ENCODE results near the gene KLHL24. TPM values are rescaled to one million over a fixed set of nuclear protein-coding genes. Genes with fewer than 3 reads are reported as not detected.

The KLHL24 gene
- total and polyA plus RNA-seq, 2 of the 13 experiments (the other 11 are each of a cell fraction or from before 2014, with no cell fraction given) = 6.9 to 15.7 TPM

- TF ChIP-seq SKIL (CRISPR knock-in tag; IDR thresholded peaks at IDR 0.05; ENCODE audit: borderline replicate concordance) = no peak
- TF ChIP-seq ZBTB43 (CRISPR knock-in tag; conservative IDR thresholded peaks at IDR 0.05) = 0 out of 2 replicates have a peak, but pooled peaks have one; percentile 39
- no peak for TF ChIP-seq MAFF (IDR thresholded peaks at IDR 0.05; ENCODE audit: low read depth, low read length)
- TF ChIP-seq ZNF841 (CRISPR knock-in tag; IDR thresholded peaks at IDR 0.05; ENCODE audit: borderline replicate concordance) = no peak
- peak; percentile 74; the same call in 1 of the 2 replicates for TF ChIP-seq ZNF225 (CRISPR knock-in tag; IDR thresholded peaks at IDR 0.05)
- TF ChIP-seq, protein P1, sequence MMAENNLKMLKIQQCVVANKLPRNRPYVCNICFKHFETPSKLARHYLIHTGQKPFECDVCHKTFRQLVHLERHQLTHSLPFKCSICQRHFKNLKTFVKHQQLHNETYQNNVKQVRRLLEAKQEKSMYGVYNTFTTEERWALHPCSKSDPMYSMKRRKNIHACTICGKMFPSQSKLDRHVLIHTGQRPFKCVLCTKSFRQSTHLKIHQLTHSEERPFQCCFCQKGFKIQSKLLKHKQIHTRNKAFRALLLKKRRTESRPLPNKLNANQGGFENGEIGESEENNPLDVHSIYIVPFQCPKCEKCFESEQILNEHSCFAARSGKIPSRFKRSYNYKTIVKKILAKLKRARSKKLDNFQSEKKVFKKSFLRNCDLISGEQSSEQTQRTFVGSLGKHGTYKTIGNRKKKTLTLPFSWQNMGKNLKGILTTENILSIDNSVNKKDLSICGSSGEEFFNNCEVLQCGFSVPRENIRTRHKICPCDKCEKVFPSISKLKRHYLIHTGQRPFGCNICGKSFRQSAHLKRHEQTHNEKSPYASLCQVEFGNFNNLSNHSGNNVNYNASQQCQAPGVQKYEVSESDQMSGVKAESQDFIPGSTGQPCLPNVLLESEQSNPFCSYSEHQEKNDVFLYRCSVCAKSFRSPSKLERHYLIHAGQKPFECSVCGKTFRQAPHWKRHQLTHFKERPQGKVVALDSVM (CRISPR knock-in tag; IDR thresholded peaks at IDR 0.05) = 0 out of 2 replicates have a peak, but pooled peaks have one; percentile 19
- TF ChIP-seq ZIK1 (CRISPR knock-in tag; IDR thresholded peaks at IDR 0.05; ENCODE audit: borderline replicate concordance, low read depth) = peak; percentile 55; the same call in 1 of the 2 replicates
- TF ChIP-seq ZNF512 (CRISPR knock-in tag; IDR thresholded peaks at IDR 0.05) = no peak
- no peak for TF ChIP-seq ZNF713 (CRISPR knock-in tag; IDR thresholded peaks at IDR 0.05)
- no peak for TF ChIP-seq SIN3B (IDR thresholded peaks at IDR 0.05; ENCODE audit: low read length)
- TF ChIP-seq, protein P2, sequence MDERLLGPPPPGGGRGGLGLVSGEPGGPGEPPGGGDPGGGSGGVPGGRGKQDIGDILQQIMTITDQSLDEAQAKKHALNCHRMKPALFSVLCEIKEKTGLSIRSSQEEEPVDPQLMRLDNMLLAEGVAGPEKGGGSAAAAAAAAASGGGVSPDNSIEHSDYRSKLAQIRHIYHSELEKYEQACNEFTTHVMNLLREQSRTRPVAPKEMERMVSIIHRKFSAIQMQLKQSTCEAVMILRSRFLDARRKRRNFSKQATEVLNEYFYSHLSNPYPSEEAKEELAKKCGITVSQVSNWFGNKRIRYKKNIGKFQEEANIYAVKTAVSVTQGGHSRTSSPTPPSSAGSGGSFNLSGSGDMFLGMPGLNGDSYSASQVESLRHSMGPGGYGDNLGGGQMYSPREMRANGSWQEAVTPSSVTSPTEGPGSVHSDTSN (CRISPR knock-in tag; IDR thresholded peaks at IDR 0.05) = no peak
- no peak for TF ChIP-seq HDAC6 (IDR thresholded peaks at IDR 0.05; ENCODE audit: low read depth, low read length)
- TF ChIP-seq SRY (CRISPR knock-in tag; IDR thresholded peaks at IDR 0.05) = no peak; the same call in 1 of the 2 replicates
- no peak for TF ChIP-seq ZZZ3 (CRISPR knock-in tag; IDR thresholded peaks at IDR 0.05; ENCODE audit: borderline replicate concordance)
- peak; percentile 48 for TF ChIP-seq PHF21A (CRISPR knock-in tag; IDR thresholded peaks at IDR 0.05)
- TF ChIP-seq GPBP1L1 (CRISPR knock-in tag; IDR thresholded peaks at IDR 0.05) = no peak
- TF ChIP-seq IKZF1 (IDR thresholded peaks at IDR 0.05) = no peak
- no peak for TF ChIP-seq SSRP1 (CRISPR knock-in tag; IDR thresholded peaks at IDR 0.05)
- TF ChIP-seq TOE1 (CRISPR knock-in tag; IDR thresholded peaks at IDR 0.05) = no peak
Observed at GRCh38 chr3:183697610-183698317, 62.3 kb downstream of the KLHL24 start, which contains the start of gene YEATS2 (continued).

Measured in HepG2 (cell line).